ENCODE measurements around the gene FMN1.

Gene FMN1

DNA sequence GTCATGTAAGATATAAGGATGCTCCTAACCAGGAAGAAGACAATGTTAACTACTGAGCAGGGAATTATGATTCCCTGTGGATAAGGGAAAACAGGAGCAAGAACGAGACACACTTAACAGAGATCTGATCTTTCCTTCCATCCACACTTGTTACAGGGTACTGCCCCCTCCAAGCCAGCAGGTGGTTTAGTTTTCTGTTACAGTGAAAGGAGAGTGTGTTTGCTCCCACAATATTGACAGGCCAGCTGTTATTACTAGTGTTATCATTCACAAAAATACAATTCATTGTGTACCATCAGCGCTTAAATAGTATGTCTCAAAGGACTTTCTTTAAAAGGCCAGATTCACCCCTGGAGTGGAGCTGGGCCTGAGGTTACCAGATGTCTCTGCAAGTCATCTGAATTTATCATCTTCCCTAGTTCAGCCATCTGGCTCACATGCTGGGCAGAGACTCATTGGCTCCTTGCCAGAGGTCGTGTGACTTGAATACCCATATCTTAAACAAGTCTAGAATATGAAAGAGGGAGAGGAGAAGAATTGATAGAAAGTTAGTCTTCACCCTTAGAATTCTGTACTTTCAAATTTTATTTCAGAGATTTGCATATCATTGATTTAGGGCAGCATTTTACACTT is 16.8 kb upstream of the FMN1 start:
- Histone ChIP-seq H3K9ac (ENCODE audit: low read length) (no peak overlapping the region), H3K9me3 (ENCODE audit: control insufficient read depth, low read depth, low read length) (no peaks in the 10 kb centered on the region), H3K4me3 (ENCODE audit: low read length) (no peak overlapping the region)

GRCh38 chr15:33209575-33210481 is 15.3 kb upstream of the FMN1 start:
- no peak overlapping the region for H3K4me3 ChIP-seq (ENCODE audit: low read length)
- no peaks in the 10 kb centered on the region for H3K27me3 ChIP-seq (ENCODE audit: control insufficient read depth, insufficient read depth, low read length)
- H3K4me1 ChIP-seq (ENCODE audit: control insufficient read depth, low read depth, low read length), result no peaks in the 10 kb centered on the region
- no peak overlapping the region for H3K27ac ChIP-seq (ENCODE audit: low read length)
- no peak overlapping the region for H3K9ac ChIP-seq (ENCODE audit: low read length)
- no peaks in the 10 kb centered on the region for H3K36me3 ChIP-seq (ENCODE audit: control insufficient read depth, low read depth, low read length)
- no peaks in the 10 kb centered on the region for H3K9me3 ChIP-seq (ENCODE audit: control insufficient read depth, low read depth, low read length)

More for the DNA sequence above, 16.8 kb upstream of the FMN1 start:
- Histone ChIP-seq H3K27ac (ENCODE audit: low read length) (no peak overlapping the region), H3K36me3 (ENCODE audit: control insufficient read depth, low read depth, low read length) (no peaks in the 10 kb centered on the region), H3K4me1 (ENCODE audit: control insufficient read depth, low read depth, low read length) (no peaks in the 10 kb centered on the region), H3K27me3 (ENCODE audit: control insufficient read depth, insufficient read depth, low read length) (no peaks in the 10 kb centered on the region)

- H3K4me1 ChIP-seq (ENCODE audit: control insufficient read depth, low read depth, low read length), result no peaks in the 10 kb centered on the region
- H3K27ac ChIP-seq (ENCODE audit: low read length), result no peak overlapping the region
- no peak overlapping the region for H3K9ac ChIP-seq (ENCODE audit: low read length)
These were observed 13.1 kb upstream of the FMN1 start for GRCh38 chr15:33207646-33208045.

DNA sequence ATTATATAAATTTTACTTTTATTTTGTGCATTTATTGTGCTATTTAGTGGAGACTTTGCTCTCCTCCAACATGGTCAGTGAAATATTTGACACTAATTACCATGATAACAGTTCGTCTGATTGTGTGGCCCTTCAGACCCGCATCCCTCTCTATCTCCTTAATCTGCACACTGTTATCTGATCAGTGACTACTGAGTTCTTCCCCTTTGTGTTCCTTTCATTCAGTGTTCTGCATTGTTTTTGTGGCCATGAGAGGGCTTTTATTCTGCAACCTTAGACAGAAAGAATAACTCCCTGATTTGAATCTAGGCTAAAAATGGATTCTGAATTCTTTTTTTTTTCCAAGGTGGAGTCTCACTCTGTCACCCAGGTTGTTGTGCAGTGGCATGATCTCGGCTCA is 11.9 kb upstream of the FMN1 start:
- no peaks in the 10 kb centered on the region for H3K36me3 ChIP-seq (ENCODE audit: control insufficient read depth, low read depth, low read length)
- H3K4me1 ChIP-seq (ENCODE audit: control insufficient read depth, low read depth, low read length), result peaks cover 11% of the 10 kb centered on the region
- H3K4me3 ChIP-seq (ENCODE audit: low read length), result no peak overlapping the region
- no peaks in the 10 kb centered on the region for H3K27me3 ChIP-seq (ENCODE audit: control insufficient read depth, insufficient read depth, low read length)
- no peak overlapping the region for H3K9ac ChIP-seq (ENCODE audit: low read length)
- no peak overlapping the region for H3K27ac ChIP-seq (ENCODE audit: low read length)
- H3K9me3 ChIP-seq (ENCODE audit: control insufficient read depth, low read depth, low read length), result no peaks in the 10 kb centered on the region

More at GRCh38 chr15:33207646-33208045, 13.1 kb upstream of the FMN1 start:
- no peaks in the 10 kb centered on the region for H3K36me3 ChIP-seq (ENCODE audit: control insufficient read depth, low read depth, low read length)
- H3K4me3 ChIP-seq (ENCODE audit: low read length), result no peak overlapping the region
- no peaks in the 10 kb centered on the region for H3K27me3 ChIP-seq (ENCODE audit: control insufficient read depth, insufficient read depth, low read length)
- no peaks in the 10 kb centered on the region for H3K9me3 ChIP-seq (ENCODE audit: control insufficient read depth, low read depth, low read length)

DNA sequence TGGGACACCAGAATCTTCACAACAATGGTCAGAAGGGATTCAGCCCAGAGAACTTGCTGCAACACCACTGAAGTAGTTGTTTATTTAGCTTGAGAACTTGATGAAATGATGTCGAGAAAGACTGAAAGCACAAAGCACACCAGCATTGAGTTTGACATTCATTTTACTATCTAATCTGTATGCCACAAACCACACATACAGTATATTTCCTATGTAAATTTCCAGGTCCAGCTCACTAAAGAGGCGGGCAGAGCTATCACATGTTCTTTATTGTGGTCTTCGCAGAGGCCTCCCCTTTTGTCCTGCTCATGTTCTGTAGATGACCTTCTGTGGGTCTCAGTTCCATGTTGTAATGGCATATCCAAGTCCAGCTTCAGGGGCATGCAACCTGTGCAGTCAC is 10.4 kb upstream of the FMN1 start:
- H3K4me3 ChIP-seq (ENCODE audit: low read length), result no peak overlapping the region

DNA sequence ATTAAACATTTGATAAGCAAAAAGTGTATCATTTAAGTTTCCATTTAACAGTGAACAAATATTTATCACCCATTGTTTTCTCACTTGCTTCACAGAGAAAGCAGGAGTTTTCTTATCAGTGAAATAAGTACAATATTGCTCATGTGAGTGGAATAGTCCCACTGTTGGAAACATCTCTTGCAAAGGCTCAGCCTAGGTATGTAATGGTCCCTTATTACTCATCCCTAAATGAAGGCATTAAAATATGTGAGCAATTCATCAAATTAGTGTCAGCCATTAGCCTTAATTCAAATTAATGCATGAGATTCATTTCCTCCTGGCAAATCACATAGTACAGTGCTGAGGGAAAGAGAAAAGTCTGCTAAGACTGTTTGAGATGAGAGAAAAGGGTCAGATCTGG is 9.6 kb upstream of the FMN1 start:
- no peak overlapping the region for H3K9ac ChIP-seq (ENCODE audit: low read length)
- no peaks in the 10 kb centered on the region for H3K36me3 ChIP-seq (ENCODE audit: control insufficient read depth, low read depth, low read length)
- H3K27me3 ChIP-seq (ENCODE audit: control insufficient read depth, insufficient read depth, low read length), result no peaks in the 10 kb centered on the region
- no peaks in the 10 kb centered on the region for H3K9me3 ChIP-seq (ENCODE audit: control insufficient read depth, low read depth, low read length)
- no peak overlapping the region for H3K4me3 ChIP-seq (ENCODE audit: low read length)
- no peak overlapping the region for H3K27ac ChIP-seq (ENCODE audit: low read length)
- peaks cover 25% of the 10 kb centered on the region for H3K4me1 ChIP-seq (ENCODE audit: control insufficient read depth, low read depth, low read length)

More for the DNA sequence above, 10.4 kb upstream of the FMN1 start:
- H3K36me3 ChIP-seq (ENCODE audit: control insufficient read depth, low read depth, low read length), result no peaks in the 10 kb centered on the region
- no peaks in the 10 kb centered on the region for H3K9me3 ChIP-seq (ENCODE audit: control insufficient read depth, low read depth, low read length)
- H3K27me3 ChIP-seq (ENCODE audit: control insufficient read depth, insufficient read depth, low read length), result no peaks in the 10 kb centered on the region
- no peak overlapping the region for H3K9ac ChIP-seq (ENCODE audit: low read length)
- peaks cover 25% of the 10 kb centered on the region for H3K4me1 ChIP-seq (ENCODE audit: control insufficient read depth, low read depth, low read length)
- H3K27ac ChIP-seq (ENCODE audit: low read length), result no peak overlapping the region

DNA sequence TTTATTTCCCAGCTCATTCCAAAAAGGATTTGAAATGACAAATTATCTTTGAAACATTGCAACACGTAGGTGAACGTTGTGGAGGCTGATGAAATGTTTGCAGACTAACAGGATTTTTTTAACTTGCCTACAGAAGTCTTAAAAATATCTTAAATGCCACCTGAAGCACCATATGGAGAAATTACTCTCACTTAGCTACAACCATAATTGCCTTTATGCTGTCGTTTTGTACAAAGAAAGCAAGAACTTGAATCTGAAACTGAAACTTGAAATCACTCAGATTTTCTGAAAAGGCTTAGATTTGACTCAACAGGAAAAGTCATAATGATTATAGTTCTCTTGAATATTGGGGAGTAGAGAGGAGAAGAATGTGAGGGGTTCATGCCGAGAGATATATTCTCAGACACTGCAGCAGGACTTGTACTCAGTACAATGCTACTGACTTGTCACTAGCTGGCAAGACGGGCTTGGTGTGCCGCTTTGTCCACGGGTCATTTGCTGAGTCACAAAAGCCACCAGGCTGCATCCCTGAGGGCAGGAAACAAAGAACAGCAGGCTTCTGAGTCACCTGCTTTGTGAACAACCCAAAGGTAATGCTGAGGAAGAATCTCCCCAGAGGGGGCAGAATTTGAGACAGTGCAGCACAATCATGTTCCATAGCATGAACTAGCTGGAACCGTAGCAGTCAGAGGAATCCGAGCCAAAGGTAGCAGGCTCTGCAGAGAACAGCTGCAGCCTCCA is 7.1 kb upstream of the FMN1 start:
- Histone ChIP-seq H3K4me3 (ENCODE audit: low read length) (no peak overlapping the region), H3K27me3 (ENCODE audit: control insufficient read depth, insufficient read depth, low read length) (no peaks in the 10 kb centered on the region), H3K4me1 (ENCODE audit: control insufficient read depth, low read depth, low read length) (peaks cover 25% of the 10 kb centered on the region), H3K36me3 (ENCODE audit: control insufficient read depth, low read depth, low read length) (no peaks in the 10 kb centered on the region), H3K27ac (ENCODE audit: low read length) (peak overlapping the region; percentile 18), H3K9me3 (ENCODE audit: control insufficient read depth, low read depth, low read length) (no peaks in the 10 kb centered on the region), H3K9ac (ENCODE audit: low read length) (peak overlapping the region; percentile 44)

DNA sequence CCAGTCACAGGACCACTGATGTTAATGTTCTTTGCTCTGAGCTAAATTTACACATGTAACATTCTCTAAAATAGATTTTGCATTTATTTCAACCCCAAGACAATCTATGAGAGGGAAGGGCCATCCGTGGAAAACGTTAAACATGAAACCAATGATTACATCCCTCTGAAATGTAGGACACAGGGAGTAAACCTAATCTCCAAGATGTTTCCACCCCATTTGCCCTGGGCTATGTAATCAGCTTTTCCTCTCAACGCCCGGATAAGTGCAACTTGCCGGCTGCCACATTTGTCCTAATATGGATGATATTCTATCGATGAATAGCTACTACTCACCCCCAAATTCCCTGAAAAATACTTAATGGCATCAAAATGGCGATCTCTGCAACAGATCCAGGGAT is 6.4 kb upstream of the FMN1 start:
- Histone ChIP-seq H3K27me3 (ENCODE audit: control insufficient read depth, insufficient read depth, low read length) (peaks cover 6% of the 10 kb centered on the region), H3K4me3 (ENCODE audit: low read length) (no peak overlapping the region), H3K4me1 (ENCODE audit: control insufficient read depth, low read depth, low read length) (peaks cover 25% of the 10 kb centered on the region), H3K9me3 (ENCODE audit: control insufficient read depth, low read depth, low read length) (no peaks in the 10 kb centered on the region), H3K36me3 (ENCODE audit: control insufficient read depth, low read depth, low read length) (no peaks in the 10 kb centered on the region), H3K27ac (ENCODE audit: low read length) (no peak overlapping the region), H3K9ac (ENCODE audit: low read length) (peak overlapping the region; percentile 44)

DNA sequence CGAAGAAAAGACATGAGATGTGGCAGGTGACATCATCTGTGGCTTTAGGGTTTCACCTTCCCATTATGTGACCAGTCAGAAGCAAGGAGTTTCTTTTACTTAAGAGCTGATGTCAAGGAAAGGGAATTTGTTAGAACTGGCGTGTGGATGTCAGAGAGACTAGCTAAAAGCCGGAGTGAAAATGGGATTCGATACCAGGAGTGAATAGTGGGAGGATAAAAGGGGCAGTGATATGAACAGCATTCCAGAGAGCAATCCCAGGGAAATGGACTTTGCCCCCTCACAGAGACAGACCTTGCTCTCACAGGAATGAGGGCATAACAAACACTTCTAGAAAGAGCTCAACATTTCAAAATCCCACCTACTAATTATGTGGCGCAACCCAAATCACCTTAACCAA is 5.9 kb upstream of the FMN1 start:
- Histone ChIP-seq H3K9ac (ENCODE audit: low read length) (no peak overlapping the region), H3K9me3 (ENCODE audit: control insufficient read depth, low read depth, low read length) (no peaks in the 10 kb centered on the region), H3K27ac (ENCODE audit: low read length) (no peak overlapping the region), H3K36me3 (ENCODE audit: control insufficient read depth, low read depth, low read length) (no peaks in the 10 kb centered on the region), H3K4me3 (ENCODE audit: low read length) (no peak overlapping the region), H3K27me3 (ENCODE audit: control insufficient read depth, insufficient read depth, low read length) (peaks cover 11% of the 10 kb centered on the region), H3K4me1 (ENCODE audit: control insufficient read depth, low read depth, low read length) (peaks cover 25% of the 10 kb centered on the region)

GRCh38 chr15:33198541-33198940 is 4.0 kb upstream of the FMN1 start:
- H3K4me3 ChIP-seq (ENCODE audit: low read length), result no peak overlapping the region
- H3K27me3 ChIP-seq (ENCODE audit: control insufficient read depth, insufficient read depth, low read length), result peaks cover 16% of the 10 kb centered on the region
- H3K9ac ChIP-seq (ENCODE audit: low read length), result no peak overlapping the region
- H3K4me1 ChIP-seq (ENCODE audit: control insufficient read depth, low read depth, low read length), result peaks cover 25% of the 10 kb centered on the region
- H3K36me3 ChIP-seq (ENCODE audit: control insufficient read depth, low read depth, low read length), result no peaks in the 10 kb centered on the region
- H3K27ac ChIP-seq (ENCODE audit: low read length), result no peak overlapping the region
- no peaks in the 10 kb centered on the region for H3K9me3 ChIP-seq (ENCODE audit: control insufficient read depth, low read depth, low read length)

DNA sequence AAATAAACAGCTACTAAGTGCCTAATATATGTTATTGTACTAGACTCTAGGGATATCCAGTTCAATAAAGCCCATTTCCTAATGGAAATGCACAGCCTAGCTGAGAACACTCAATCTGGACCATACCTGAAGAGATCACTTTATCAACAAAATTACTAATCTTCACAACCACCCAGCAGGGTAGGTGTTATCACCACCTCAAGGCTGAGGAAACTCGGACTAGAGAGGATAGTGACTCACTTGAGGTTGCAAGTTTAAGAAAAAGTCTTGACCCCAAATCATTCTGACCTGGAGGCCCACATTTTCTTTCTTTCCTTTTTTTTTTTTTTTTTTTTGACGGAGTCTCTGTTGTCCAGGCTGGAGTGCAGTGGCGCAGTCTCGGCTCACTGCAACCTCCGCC is 3.1 kb upstream of the FMN1 start:
- Histone ChIP-seq H3K27ac (ENCODE audit: low read length) (no peak overlapping the region), H3K36me3 (ENCODE audit: control insufficient read depth, low read depth, low read length) (no peaks in the 10 kb centered on the region), H3K9me3 (ENCODE audit: control insufficient read depth, low read depth, low read length) (no peaks in the 10 kb centered on the region), H3K4me3 (ENCODE audit: low read length) (no peak overlapping the region), H3K27me3 (ENCODE audit: control insufficient read depth, insufficient read depth, low read length) (peaks cover 16% of the 10 kb centered on the region), H3K4me1 (ENCODE audit: control insufficient read depth, low read depth, low read length) (peaks cover 31% of the 10 kb centered on the region), H3K9ac (ENCODE audit: low read length) (no peak overlapping the region)

Measured in iPS-18a (cell line).